OCI-LY7 (cell line): Measurements from ENCODE around the gene LVRN. TPM values are rescaled to one million over a fixed set of nuclear protein-coding genes. Genes with fewer than 3 reads are reported as not detected.

Experiments used
- BruUV-seq: library from RNA; stranded (reverse); fragments of 400-500 nt; replicated peaks from 2 replicates; lab custom pipeline; 2021; lab: Mats Ljungman, UMichigan
- CTCF ChIA-PET: fragments of 300-600 bp; sonication (Branson Sonifier 250); formaldehyde crosslinking; loops from one replicate; lab custom pipeline; 2022; ENCODE audit warnings: antibody characterized with exemption; ENCODE audit not compliant: unreplicated experiment; lab: Charles Lee
- POLR2A ChIA-PET: fragments of 300-600 bp; sonication (Branson Sonifier 250); formaldehyde crosslinking; loops from one replicate; lab custom pipeline; 2022; ENCODE audit warnings: antibody characterized with exemption; lab: Charles Lee
- DNase-seq: peaks from one replicate; pipeline ENCODE4 v3.0.0-alpha.2; 2015; ENCODE audit warnings: low spot score
- H2AFZ ChIP-seq: fragments of 200-600 bp; sonication (generic), shearing (Covaris generic); 2 replicates; pipeline ENCODE4 v1.6.1; 2014; ENCODE audit warnings: mild to moderate bottlenecking, antibody characterized with exemption, low read length, moderate library complexity
- H3K27ac ChIP-seq: fragments of 200-600 bp; sonication (generic); 2 replicates; pipeline ENCODE4 v1.5.1; 2014; ENCODE audit warnings: mixed run types, low read depth, mild to moderate bottlenecking, moderate library complexity, low read length, inconsistent platforms; ENCODE audit not compliant: poor library complexity, severe bottlenecking
- H3K36me3 ChIP-seq: fragments of 200-600 bp; sonication (generic); 2 replicates; pipeline ENCODE4 v1.6.1; 2014; ENCODE audit warnings: mild to moderate bottlenecking, antibody characterized with exemption, low read length, moderate library complexity, mixed read lengths; ENCODE audit not compliant: insufficient read depth
- H3K4me1 ChIP-seq: fragments of 200-600 bp; sonication (generic); 2 replicates; pipeline ENCODE4 v1.5.1; 2014; ENCODE audit warnings: mild to moderate bottlenecking, low read length; ENCODE audit not compliant: insufficient read depth, poor library complexity, severe bottlenecking
- H3K4me2 ChIP-seq: fragments of 200-600 bp; sonication (generic); 2 replicates; pipeline ENCODE4 v1.6.1; 2014; ENCODE audit warnings: mild to moderate bottlenecking, low read length
- H3K4me3 ChIP-seq: fragments of 200-600 bp; sonication (generic); 2 replicates; pipeline ENCODE4 v1.5.1; 2014; ENCODE audit warnings: mild to moderate bottlenecking, low read depth, low read length; ENCODE audit not compliant: poor library complexity, severe bottlenecking
- H3K79me2 ChIP-seq: fragments of 200-600 bp; sonication (generic); 2 replicates; pipeline ENCODE4 v1.6.1; 2016; ENCODE audit warnings: low read depth, mild to moderate bottlenecking, low read length, moderate library complexity, mixed read lengths; ENCODE audit not compliant: insufficient read depth
- H3K9me2 ChIP-seq: fragments of 200-600 bp; sonication (generic); 2 replicates; pipeline ENCODE4 v1.6.1; 2016; ENCODE audit warnings: mild to moderate bottlenecking, low read length, mixed read lengths; ENCODE audit not compliant: insufficient read depth
- H3K9me3 ChIP-seq: fragments of 200-600 bp; sonication (generic); 2 replicates; pipeline ENCODE4 v1.6.1; 2014; ENCODE audit warnings: mild to moderate bottlenecking, mixed run types, low read length, mixed read lengths
- H4K20me1 ChIP-seq: fragments of 200-600 bp; sonication (generic); 2 replicates; pipeline ENCODE4 v1.6.1; 2014; ENCODE audit warnings: mild to moderate bottlenecking, antibody characterized with exemption, low read length, moderate library complexity, mixed read lengths; ENCODE audit not compliant: insufficient read depth
- EZH2phosphoT487 ChIP-seq: fragments of 200-600 bp; sonication (generic); IDR thresholded peaks from 2 replicates; pipeline ENCODE4 v1.6.1; 2018; ENCODE audit warnings: low read depth, borderline replicate concordance, mild to moderate bottlenecking, mixed run types, antibody characterized with exemption, low read length, moderate library complexity, mixed read lengths
- intact Hi-C: fragments of 100-400 bp; cut with micrococcal nuclease; formaldehyde crosslinking; loops from one replicate; pipeline ENCODE4 v1.10.0; 2022; ENCODE audit not compliant: unreplicated experiment
- total RNA-seq, 2 experiments: library from RNA; depleted of rRNA in 1 of 2; stranded (reverse); fragments of >200 nt in 1 of 2; shearing (Covaris generic) in 1 of 2; gene quantifications; 2 replicates each; pipeline ENCODE4 v1.2.3, GENCODE V29; 2014 to 2022
- TF ChIP-seq, protein P1 (sequence below): fragments of 200-600 bp; sonication (generic); conservative IDR thresholded peaks from 2 replicates; pipeline ENCODE4 v1.5.1; 2014; ENCODE audit warnings: mild to moderate bottlenecking, antibody characterized with exemption, low read length, moderate library complexity, mixed read lengths

LVRN gene
- total RNA-seq, 2 experiments from 2014 or later = not detected

GRCh38 chr5:115961381-115962238 lies 665 bp upstream of the LVRN start:
- Histone ChIP-seq H3K36me3 (no peaks in the 10 kb centered on the region), H3K4me3 (no peak overlapping the region), H4K20me1 (no peaks in the 10 kb centered on the region), H3K79me2 (no peaks in the 10 kb centered on the region), H3K27ac (no peak overlapping the region), H3K4me1 (no peaks in the 10 kb centered on the region), H2AFZ (no peak overlapping the region), H3K4me2 (no peak overlapping the region), H3K9me2 (no peaks in the 10 kb centered on the region), H3K9me3 (no peaks in the 10 kb centered on the region)
- intact Hi-C loops = no loop called here
- POLR2A ChIA-PET = no interaction called here
- DNase-seq = no peak
- BruUV-seq = no TSS peak
- TF ChIP-seq EZH2phosphoT487 = no peak
- TF ChIP-seq, protein P1, sequence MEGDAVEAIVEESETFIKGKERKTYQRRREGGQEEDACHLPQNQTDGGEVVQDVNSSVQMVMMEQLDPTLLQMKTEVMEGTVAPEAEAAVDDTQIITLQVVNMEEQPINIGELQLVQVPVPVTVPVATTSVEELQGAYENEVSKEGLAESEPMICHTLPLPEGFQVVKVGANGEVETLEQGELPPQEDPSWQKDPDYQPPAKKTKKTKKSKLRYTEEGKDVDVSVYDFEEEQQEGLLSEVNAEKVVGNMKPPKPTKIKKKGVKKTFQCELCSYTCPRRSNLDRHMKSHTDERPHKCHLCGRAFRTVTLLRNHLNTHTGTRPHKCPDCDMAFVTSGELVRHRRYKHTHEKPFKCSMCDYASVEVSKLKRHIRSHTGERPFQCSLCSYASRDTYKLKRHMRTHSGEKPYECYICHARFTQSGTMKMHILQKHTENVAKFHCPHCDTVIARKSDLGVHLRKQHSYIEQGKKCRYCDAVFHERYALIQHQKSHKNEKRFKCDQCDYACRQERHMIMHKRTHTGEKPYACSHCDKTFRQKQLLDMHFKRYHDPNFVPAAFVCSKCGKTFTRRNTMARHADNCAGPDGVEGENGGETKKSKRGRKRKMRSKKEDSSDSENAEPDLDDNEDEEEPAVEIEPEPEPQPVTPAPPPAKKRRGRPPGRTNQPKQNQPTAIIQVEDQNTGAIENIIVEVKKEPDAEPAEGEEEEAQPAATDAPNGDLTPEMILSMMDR = no peak
- CTCF ChIA-PET = no interaction called here

DNA sequence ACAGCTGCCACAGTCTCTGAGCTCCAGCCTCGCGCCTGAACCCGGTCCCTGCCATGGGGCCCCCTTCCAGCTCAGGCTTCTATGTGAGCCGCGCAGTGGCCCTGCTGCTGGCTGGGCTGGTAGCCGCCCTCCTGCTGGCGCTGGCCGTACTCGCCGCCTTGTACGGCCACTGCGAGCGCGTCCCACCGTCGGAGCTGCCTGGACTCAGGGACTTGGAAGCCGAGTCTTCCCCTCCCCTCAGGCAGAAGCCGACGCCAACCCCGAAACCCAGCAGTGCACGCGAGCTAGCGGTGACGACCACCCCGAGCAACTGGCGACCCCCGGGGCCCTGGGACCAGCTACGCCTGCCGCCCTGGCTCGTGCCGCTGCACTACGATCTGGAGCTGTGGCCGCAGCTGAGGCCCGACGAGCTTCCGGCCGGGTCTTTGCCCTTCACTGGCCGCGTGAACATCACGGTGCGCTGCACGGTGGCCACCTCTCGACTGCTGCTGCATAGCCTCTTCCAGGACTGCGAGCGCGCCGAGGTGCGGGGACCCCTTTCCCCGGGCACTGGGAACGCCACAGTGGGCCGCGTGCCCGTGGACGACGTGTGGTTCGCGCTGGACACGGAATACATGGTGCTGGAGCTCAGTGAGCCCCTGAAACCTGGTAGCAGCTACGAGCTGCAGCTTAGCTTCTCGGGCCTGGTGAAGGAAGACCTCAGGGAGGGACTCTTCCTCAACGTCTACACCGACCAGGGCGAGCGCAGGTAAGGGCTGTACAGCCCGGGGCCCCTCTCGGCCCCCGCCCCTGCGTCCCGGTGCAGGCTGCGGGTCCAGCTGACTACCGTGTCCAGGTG lies 509 bp downstream of the LVRN start:
- intact Hi-C loops = no loop called here
- POLR2A ChIA-PET = interaction anchor here (0.7 kb wide), 1 partner anchor 93 kb away, joined by 3 read pairs; no protein-coding TSS in a partner anchor
- no peaks in the 10 kb centered on the region for H3K4me1 ChIP-seq
- no peaks in the 10 kb centered on the region for H3K79me2 ChIP-seq
- no peak overlapping the region for H3K4me3 ChIP-seq
- no peak overlapping the region for H3K27ac ChIP-seq
- H4K20me1 ChIP-seq = no peaks in the 10 kb centered on the region
- CTCF ChIA-PET = no interaction called here
- no peak overlapping the region for H2AFZ ChIP-seq
- H3K9me2 ChIP-seq = no peaks in the 10 kb centered on the region
- DNase-seq = no peak
- no peaks in the 10 kb centered on the region for H3K9me3 ChIP-seq
- TF ChIP-seq EZH2phosphoT487 = no peak
- TF ChIP-seq, protein P1 = no peak
- H3K4me2 ChIP-seq = no peak overlapping the region
- no TSS peak for BruUV-seq
- no peaks in the 10 kb centered on the region for H3K36me3 ChIP-seq
